HL-60/S4 (cell line): Measurements from ENCODE around the gene ALMS1.
"Not testable (repeated sequence)": the region's sequence is repeated elsewhere in the genome, so short reads cannot be mapped to it uniquely, and the experiment has no call there.

ENCODE experiments used
- in situ Hi-C: fragments of 300-500 bp; cut with MboI; formaldehyde crosslinking; loops from 2 replicates; pipeline ENCODE4 v1.14.3; 2022; ENCODE audit warnings: low sequenced_read_pairs

Gene ALMS1

GRCh38 chr2:73385504-73386341 is at the start of gene ALMS1:
Gene ALMS1 (plus strand): TSS chr2:73385836. CDS start chr2:73385869, 33 bp downstream.
- in situ Hi-C loops: no loop called here

- in situ Hi-C loops: no loop called here
These were observed 47.8 kb upstream of the ALMS1 start for GRCh38 chr2:73337828-73338227.

- in situ Hi-C loops: no loop called here
These were observed 46.4 kb upstream of the ALMS1 start for GRCh38 chr2:73339201-73339600.

- in situ Hi-C loops: no loop called here
These were observed 44.6 kb upstream of the ALMS1 start for GRCh38 chr2:73341039-73341438.

GRCh38 chr2:73343992-73344391 is 41.6 kb upstream of the ALMS1 start:
- in situ Hi-C loops: no loop called here

- in situ Hi-C loops: not testable (repeated sequence)
These were observed 40.9 kb upstream of the ALMS1 start for GRCh38 chr2:73344747-73345146.

- in situ Hi-C loops: no loop called here
These were observed 35.5 kb upstream of the ALMS1 start for GRCh38 chr2:73350035-73350691.

- in situ Hi-C loops: no loop called here
These were observed 29.5 kb upstream of the ALMS1 start for GRCh38 chr2:73356097-73356496.

- in situ Hi-C loops: no loop called here
These were observed 25.5 kb upstream of the ALMS1 start for GRCh38 chr2:73359915-73360697.

- in situ Hi-C loops: no loop called here
These were observed 19.6 kb upstream of the ALMS1 start for GRCh38 chr2:73366060-73366459.

- in situ Hi-C loops: no loop called here
These were observed 16.9 kb upstream of the ALMS1 start for GRCh38 chr2:73368781-73369180.

GRCh38 chr2:73370348-73370747 is 15.3 kb upstream of the ALMS1 start:
- in situ Hi-C loops: no loop called here

GRCh38 chr2:73373344-73373743 is 12.3 kb upstream of the ALMS1 start:
- in situ Hi-C loops: no loop called here

- in situ Hi-C loops: no loop called here
These were observed 11.4 kb upstream of the ALMS1 start for GRCh38 chr2:73374269-73374668.

GRCh38 chr2:73376681-73377080 is 9.0 kb upstream of the ALMS1 start:
- in situ Hi-C loops: no loop called here

GRCh38 chr2:73383036-73383435 is 2.6 kb upstream of the ALMS1 start:
- in situ Hi-C loops: no loop called here

GRCh38 chr2:73385123-73385503 is 523 bp upstream of the ALMS1 start:
- in situ Hi-C loops: no loop called here

- in situ Hi-C loops: no loop called here
These were observed 769 bp downstream of the ALMS1 start for GRCh38 chr2:73386342-73386868.

- in situ Hi-C loops: no loop called here
These were observed 1.4 kb downstream of the ALMS1 start for GRCh38 chr2:73386894-73387636.

- in situ Hi-C loops: no loop called here
These were observed 16.9 kb downstream of the ALMS1 start for GRCh38 chr2:73402386-73403103.
